GM12891 (cell line): Measurements from ENCODE around the gene PTPRN2.

Source experiments
- POLR2A ChIP-seq: IDR thresholded peaks from 2 replicates; pipeline ENCODE4 v1.6.1; 2011; ENCODE audit warnings: low read depth, low read length, control low read depth
- POLR2AphosphoS5 ChIP-seq: IDR thresholded peaks from 2 replicates; pipeline ENCODE4 v1.6.1; 2011; ENCODE audit warnings: low read depth, low read length, control low read depth
- TAF1 ChIP-seq: IDR thresholded peaks from 2 replicates; pipeline ENCODE4 v1.6.1; 2011; ENCODE audit warnings: low read depth, low read length, control low read depth

DNA sequence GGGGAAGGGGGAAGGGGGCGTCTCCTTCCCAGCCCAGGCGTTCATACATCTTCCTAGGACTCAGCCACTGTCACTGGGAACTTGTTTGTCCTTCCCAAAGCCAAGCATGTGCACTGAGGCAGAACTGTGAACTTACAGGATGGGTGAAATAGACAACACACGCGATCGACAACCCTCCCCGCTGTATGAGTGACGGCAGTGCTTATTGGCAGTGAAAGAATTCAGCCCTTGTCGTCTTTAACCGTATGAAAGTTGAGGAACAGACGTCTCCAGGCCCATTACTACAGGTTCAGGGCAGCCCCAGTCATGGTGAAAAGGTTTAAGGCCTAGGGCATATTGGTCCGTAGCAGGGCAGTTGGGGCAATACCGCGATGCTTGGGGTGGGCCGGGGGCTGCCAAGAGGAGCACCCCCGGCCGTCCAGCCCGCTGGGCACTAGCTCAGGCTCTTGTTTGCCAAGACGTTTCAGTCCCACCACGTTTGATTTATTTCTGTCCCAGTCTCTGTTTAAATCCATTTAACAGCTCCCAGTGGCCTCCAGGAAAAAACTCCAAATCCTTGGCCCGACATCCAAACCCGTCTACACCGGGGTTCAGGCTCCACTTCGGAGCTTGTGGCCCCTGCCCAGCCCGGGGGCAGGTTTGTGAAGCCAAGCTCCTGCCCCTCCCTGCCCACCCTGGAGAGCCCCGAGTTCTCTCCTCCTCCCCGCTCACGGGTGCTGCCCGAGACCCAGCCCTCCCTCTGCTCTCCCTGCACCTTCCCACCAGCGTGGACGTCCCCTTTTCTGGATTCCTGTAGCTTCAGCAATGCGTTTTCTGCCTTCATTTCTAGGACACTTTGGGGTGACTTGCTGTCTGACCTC lies 1091.0 kb downstream of the PTPRN2 start:
- TF ChIP-seq POLR2AphosphoS5 (no peak), TAF1 (no peak), POLR2A (no peak)
